Trophoblast cell (in vitro differentiated cells and primary cell): ENCODE measurements around the gene FGF3.
A peak's percentile ranks its signal among the peaks of the same experiment; 100 is the strongest.

Experiments
- DNase-seq, 2 donors: peaks; one replicate each; pipeline ENCODE4 v3.0.0-alpha.2; 2016
- H2AFZ ChIP-seq: 2 replicates; pipeline ENCODE4 v1.6.1; 2013; ENCODE audit warnings: low read length, moderate library complexity, mild to moderate bottlenecking; ENCODE audit not compliant: insufficient read depth, poor library complexity
- H2AK5ac ChIP-seq: 2 replicates; pipeline ENCODE4 v1.6.1; 2013; ENCODE audit warnings: mild to moderate bottlenecking, low read length
- H2BK120ac ChIP-seq: 2 replicates; pipeline ENCODE4 v1.6.1; 2013; ENCODE audit warnings: low read length, mild to moderate bottlenecking, moderate library complexity; ENCODE audit not compliant: insufficient read depth, poor library complexity
- H2BK12ac ChIP-seq: 2 replicates; pipeline ENCODE4 v1.6.1; 2013; ENCODE audit warnings: mild to moderate bottlenecking, low read length, moderate library complexity
- H2BK5ac ChIP-seq: 2 replicates; pipeline ENCODE4 v1.6.1; 2013; ENCODE audit warnings: low read length, low read depth, moderate library complexity, mild to moderate bottlenecking; ENCODE audit not compliant: poor library complexity
- H3K14ac ChIP-seq: 2 replicates; pipeline ENCODE4 v1.6.1; 2013; ENCODE audit warnings: mild to moderate bottlenecking, low read length
- H3K18ac ChIP-seq: 2 replicates; pipeline ENCODE4 v1.6.1; 2013; ENCODE audit warnings: mild to moderate bottlenecking, low read length
- H3K23ac ChIP-seq: 2 replicates; pipeline ENCODE4 v1.6.1; 2013; ENCODE audit warnings: low read length
- H3K27ac ChIP-seq: 2 replicates; pipeline ENCODE4 v1.5.1; 2013; ENCODE audit warnings: low read depth, mild to moderate bottlenecking, inconsistent platforms, low read length, moderate library complexity
- H3K27me3 ChIP-seq: 2 replicates; pipeline ENCODE4 v1.6.1; 2013; ENCODE audit warnings: inconsistent platforms, mild to moderate bottlenecking, low read length, moderate library complexity; ENCODE audit not compliant: insufficient read depth
- H3K36me3 ChIP-seq, 2 experiments: 1 replicate in 1 of 2; 2 replicates in 1 of 2; pipeline ENCODE4 v1.6.1; 2013; ENCODE audit warnings: low read length in 2 of 2, mild to moderate bottlenecking in 2 of 2, moderate library complexity in 1 of 2; ENCODE audit not compliant: insufficient read depth in 2 of 2, control insufficient read depth in 1 of 2
- H3K4ac ChIP-seq: 2 replicates; pipeline ENCODE4 v1.6.1; 2013; ENCODE audit warnings: low read depth, mild to moderate bottlenecking, low read length, moderate library complexity
- H3K4me1 ChIP-seq, 2 experiments: 1 replicate in 1 of 2; 2 replicates in 1 of 2; pipeline ENCODE4 v1.6.1; 2013; ENCODE audit warnings: low read length in 2 of 2, mild to moderate bottlenecking in 2 of 2, moderate library complexity in 1 of 2; ENCODE audit not compliant: insufficient read depth in 2 of 2, control insufficient read depth in 1 of 2
- H3K4me2 ChIP-seq: 2 replicates; pipeline ENCODE4 v1.6.1; 2013; ENCODE audit warnings: inconsistent platforms, mild to moderate bottlenecking, low read length, moderate library complexity
- H3K4me3 ChIP-seq: 2 replicates; pipeline ENCODE4 v1.5.1; 2013; ENCODE audit warnings: mild to moderate bottlenecking, low read depth, low read length, inconsistent platforms
- H3K79me1 ChIP-seq: one replicate; pipeline ENCODE4 v1.6.1; 2013; ENCODE audit warnings: low read length
- H3K79me2 ChIP-seq: 2 replicates; pipeline ENCODE4 v1.6.1; 2013; ENCODE audit warnings: low read length, mild to moderate bottlenecking; ENCODE audit not compliant: control insufficient read depth, insufficient read depth, poor library complexity
- H3K9ac ChIP-seq: 2 replicates; pipeline ENCODE4 v1.6.1; 2013; ENCODE audit warnings: mild to moderate bottlenecking, low read length
- H3K9me3 ChIP-seq: 2 replicates; pipeline ENCODE4 v1.6.1; 2013; ENCODE audit warnings: low read depth, mild to moderate bottlenecking, control low read depth, inconsistent platforms, low read length; ENCODE audit not compliant: insufficient read depth
- H4K12ac ChIP-seq: 2 replicates; pipeline ENCODE4 v1.6.1; 2013; ENCODE audit warnings: low read depth, mild to moderate bottlenecking, low read length, moderate library complexity
- H4K8ac ChIP-seq: 2 replicates; pipeline ENCODE4 v1.6.1; 2013; ENCODE audit warnings: low read depth, mild to moderate bottlenecking, low read length, moderate library complexity
- H4K91ac ChIP-seq: one replicate; pipeline ENCODE4 v1.6.1; 2013; ENCODE audit warnings: low read depth, mild to moderate bottlenecking, low read length, moderate library complexity
- WGBS: extraction: QIAGEN DNeasy Blood & Tissue Kit; methylation state at CpG from one replicate; pipeline ENCODE4 v1.1.7; 2013; ENCODE audit warnings: missing lambda C conversion rate; ENCODE audit not compliant: insufficient read length, insufficient coverage; ENCODE audit errors: extremely low coverage; 5-methylcytosine and 5-hydroxymethylcytosine counted together

The FGF3 gene

DNA sequence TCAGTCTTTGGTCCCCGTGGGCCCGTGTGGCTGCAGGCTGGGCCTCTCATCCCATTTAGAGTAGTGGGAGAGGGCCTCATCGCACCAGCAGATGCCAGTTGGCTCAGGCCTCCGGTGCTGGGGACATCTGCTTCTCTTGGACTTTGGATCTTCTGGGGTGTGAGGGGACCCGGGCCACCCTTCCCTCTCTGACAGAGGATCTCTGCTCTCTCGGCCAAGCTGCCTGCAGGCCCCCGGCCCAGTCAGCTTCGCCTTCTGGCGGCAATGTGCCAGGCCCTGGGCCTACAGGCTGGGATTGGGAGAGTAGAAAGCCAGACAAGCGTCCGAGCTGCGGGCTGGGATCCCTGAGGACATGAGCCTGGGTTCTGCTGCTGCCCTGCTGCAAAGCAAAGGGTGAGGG lies 15.0 kb upstream of the FGF3 start:
- Histone ChIP-seq H3K9me3 (no peaks in the 10 kb centered on the region), H3K9ac (no peak overlapping the region), H2BK120ac (no peak overlapping the region), H4K12ac (no peak overlapping the region), H2BK12ac (no peak overlapping the region), H3K14ac (no peak overlapping the region), H4K8ac (no peak overlapping the region), H3K27me3 (no peaks in the 10 kb centered on the region), H2AK5ac (no peak overlapping the region), H3K18ac (no peak overlapping the region), H3K4me1 (no peaks in the 10 kb centered on the region), H3K79me1 (no peaks in the 10 kb centered on the region), H4K91ac (no peak overlapping the region), H3K27ac (no peak overlapping the region), H3K4ac (no peak overlapping the region), H3K36me3 (no peaks in the 10 kb centered on the region), H2AFZ (no peak overlapping the region), H3K23ac (no peak overlapping the region), H3K4me3 (no peak overlapping the region), H2BK5ac (no peak overlapping the region), H3K4me2 (no peak overlapping the region), H3K79me2 (no peaks in the 10 kb centered on the region)
- DNase-seq = no peak
- WGBS = no CpG with 5 or more reads among the region's 12 CpGs

DNA sequence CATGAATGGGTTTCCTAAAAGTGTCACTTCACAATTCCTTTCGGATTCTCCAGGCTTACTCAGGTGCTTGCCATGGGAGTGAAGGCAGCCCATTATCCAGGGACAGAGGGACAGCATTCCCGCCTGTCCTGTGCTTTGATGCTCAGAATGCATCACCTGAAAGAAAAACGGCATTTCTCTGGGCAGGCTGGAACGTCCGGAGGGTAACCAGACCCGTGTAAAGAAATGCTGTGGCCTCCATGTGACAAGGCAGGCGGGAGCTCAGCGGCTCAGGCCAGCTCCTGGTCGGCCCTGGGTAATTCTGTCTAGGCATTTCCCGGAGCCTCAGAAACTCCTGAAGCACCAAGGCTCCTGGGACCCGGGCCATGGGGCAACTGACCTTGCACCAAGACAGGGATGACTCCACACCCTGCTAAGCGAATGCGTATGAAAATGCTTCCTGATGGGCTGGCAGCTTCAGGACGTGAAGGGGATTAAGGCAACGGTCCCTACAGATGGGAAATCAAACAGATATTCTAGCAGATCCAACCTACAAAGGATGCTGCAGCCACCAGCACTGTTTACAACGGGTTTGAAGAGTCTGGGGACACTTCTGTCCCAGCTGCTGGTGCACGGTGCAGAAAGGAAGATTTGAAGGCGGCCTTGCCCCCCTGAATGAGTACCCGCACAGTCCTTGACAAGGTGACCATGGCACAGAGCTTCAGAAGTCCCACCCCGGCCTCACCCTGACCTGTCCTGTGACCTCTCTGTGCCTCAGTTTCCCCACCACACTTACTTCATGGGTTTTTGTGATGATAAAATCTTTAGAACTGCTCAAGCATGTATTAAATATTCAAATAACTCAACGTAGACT lies 13.6 kb upstream of the FGF3 start:
- H3K4me2 ChIP-seq = no peak overlapping the region
- H3K27ac ChIP-seq = no peak overlapping the region
- H3K18ac ChIP-seq = no peak overlapping the region
- no peaks in the 10 kb centered on the region for H3K9me3 ChIP-seq
- no peaks in the 10 kb centered on the region for H3K36me3 ChIP-seq
- no peaks in the 10 kb centered on the region for H3K79me1 ChIP-seq
- no peak overlapping the region for H2BK12ac ChIP-seq
- no peak for DNase-seq
- no peak overlapping the region for H3K14ac ChIP-seq
- H3K4me3 ChIP-seq = no peak overlapping the region
- no peak overlapping the region for H4K91ac ChIP-seq
- H3K79me2 ChIP-seq = no peaks in the 10 kb centered on the region
- no peaks in the 10 kb centered on the region for H3K27me3 ChIP-seq
- peak overlapping the region; percentile 42 for H3K9ac ChIP-seq
- H3K4ac ChIP-seq = no peak overlapping the region
- H4K12ac ChIP-seq = no peak overlapping the region
- no peak overlapping the region for H2BK120ac ChIP-seq
- no peak overlapping the region for H2AK5ac ChIP-seq
- H4K8ac ChIP-seq = no peak overlapping the region
- no peak overlapping the region for H2AFZ ChIP-seq
- H3K4me1 ChIP-seq = no peaks in the 10 kb centered on the region
- H3K23ac ChIP-seq = no peak overlapping the region
- no CpG with 5 or more reads among the region's 21 CpGs for WGBS
- no peak overlapping the region for H2BK5ac ChIP-seq

DNA sequence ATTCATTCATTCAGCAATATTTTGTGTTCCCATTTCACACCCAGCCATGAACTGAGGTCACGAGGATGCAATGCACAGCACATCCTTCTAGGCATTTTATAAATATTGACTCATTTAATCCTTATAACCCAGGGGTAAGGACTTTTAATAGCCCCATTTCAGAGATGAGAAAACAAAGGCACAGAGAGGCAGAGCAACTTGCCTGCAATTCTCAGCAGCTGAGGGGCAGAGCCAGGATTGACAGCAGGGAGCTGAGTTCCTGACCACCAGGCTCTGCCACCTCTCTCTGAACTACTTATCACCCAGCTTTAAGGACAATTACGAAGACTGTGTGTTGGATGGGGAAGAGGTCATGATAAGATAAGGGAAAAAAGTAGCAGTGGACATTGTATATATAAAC lies 12.8 kb upstream of the FGF3 start:
- no peak overlapping the region for H3K4me3 ChIP-seq
- H3K23ac ChIP-seq = no peak overlapping the region
- no peak overlapping the region for H4K91ac ChIP-seq
- H3K79me1 ChIP-seq = no peaks in the 10 kb centered on the region
- no peak overlapping the region for H2BK120ac ChIP-seq
- H2BK12ac ChIP-seq = no peak overlapping the region
- no peak overlapping the region for H4K12ac ChIP-seq
- no peak overlapping the region for H3K14ac ChIP-seq
- no peaks in the 10 kb centered on the region for H3K27me3 ChIP-seq
- no peak overlapping the region for H3K9ac ChIP-seq
- H2BK5ac ChIP-seq = no peak overlapping the region
- H3K4ac ChIP-seq = no peak overlapping the region
- no peak overlapping the region for H3K4me2 ChIP-seq
- no peaks in the 10 kb centered on the region for H3K79me2 ChIP-seq
- H3K18ac ChIP-seq = no peak overlapping the region
- H3K36me3 ChIP-seq = no peaks in the 10 kb centered on the region
- no peak overlapping the region for H3K27ac ChIP-seq
- no peak overlapping the region for H4K8ac ChIP-seq
- H2AK5ac ChIP-seq = no peak overlapping the region
- H3K4me1 ChIP-seq = no peaks in the 10 kb centered on the region
- H2AFZ ChIP-seq = no peak overlapping the region
- peaks cover 3% of the 10 kb centered on the region for H3K9me3 ChIP-seq
- no CpG with 5 or more reads among the region's 2 CpGs for WGBS
- DNase-seq = no peak

DNA sequence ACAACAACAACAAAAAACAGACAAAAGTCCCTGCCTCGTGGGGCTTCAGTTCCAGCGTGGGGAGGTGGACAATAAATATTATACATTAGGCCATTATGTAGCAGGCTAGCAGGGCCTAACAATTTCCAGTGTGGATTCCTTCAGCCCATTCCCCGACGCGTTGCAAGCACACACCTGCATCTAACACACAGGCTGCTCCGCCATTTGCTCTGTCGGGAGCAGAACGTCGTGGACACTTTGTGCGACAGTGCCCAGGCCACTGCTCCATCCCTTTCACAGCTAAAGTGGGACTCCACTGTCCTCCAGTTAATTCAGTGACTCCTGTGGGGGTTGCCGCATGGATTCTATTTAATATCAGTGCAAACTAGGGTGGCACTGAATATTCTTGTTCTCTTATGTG lies 10.9 kb upstream of the FGF3 start:
- Histone ChIP-seq H3K36me3 (no peaks in the 10 kb centered on the region), H3K79me1 (no peaks in the 10 kb centered on the region), H2BK5ac (no peak overlapping the region), H3K23ac (no peak overlapping the region), H3K4me2 (no peak overlapping the region), H3K27ac (no peak overlapping the region), H3K18ac (no peak overlapping the region), H3K4me1 (no peaks in the 10 kb centered on the region), H3K9me3 (peaks cover 3% of the 10 kb centered on the region), H3K14ac (no peak overlapping the region), H4K8ac (no peak overlapping the region), H3K9ac (no peak overlapping the region), H2AK5ac (no peak overlapping the region), H2BK120ac (no peak overlapping the region), H2AFZ (no peak overlapping the region), H2BK12ac (no peak overlapping the region), H3K4me3 (no peak overlapping the region), H3K27me3 (no peaks in the 10 kb centered on the region), H3K4ac (no peak overlapping the region), H4K91ac (no peak overlapping the region), H3K79me2 (no peaks in the 10 kb centered on the region), H4K12ac (no peak overlapping the region)
- no peak for DNase-seq
- WGBS = no CpG with 5 or more reads among the region's 11 CpGs
